ENCODE data around the gene ZBED1. TPM values are rescaled to one million over a fixed set of nuclear protein-coding genes. Genes with fewer than 3 reads are reported as not detected.

ZBED1 gene
- polyA plus RNA-seq, 1 donor (not counting 4 experiments of a cell fraction or from before 2014, with no cell fraction given) = 9.0 TPM

GRCh38 chrX:2502668-2503519 lies 2.1 kb upstream of the ZBED1 start:
- no peak overlapping the region for H3K4me3 ChIP-seq (ENCODE audit: control insufficient read depth in 2 of 3, extremely low read depth in 1 of 3, insufficient read depth in 2 of 3, low read depth in 1 of 3, low read length in 3 of 3)
- H3K4me1 ChIP-seq (ENCODE audit: control insufficient read depth, extremely low read depth, insufficient read depth, low read length) = peaks cover 24% of the 10 kb centered on the region
- TF ChIP-seq EZH2 (IDR thresholded peaks at IDR 0.05; ENCODE audit: low read length) = no peak
- TF ChIP-seq, protein P1, sequence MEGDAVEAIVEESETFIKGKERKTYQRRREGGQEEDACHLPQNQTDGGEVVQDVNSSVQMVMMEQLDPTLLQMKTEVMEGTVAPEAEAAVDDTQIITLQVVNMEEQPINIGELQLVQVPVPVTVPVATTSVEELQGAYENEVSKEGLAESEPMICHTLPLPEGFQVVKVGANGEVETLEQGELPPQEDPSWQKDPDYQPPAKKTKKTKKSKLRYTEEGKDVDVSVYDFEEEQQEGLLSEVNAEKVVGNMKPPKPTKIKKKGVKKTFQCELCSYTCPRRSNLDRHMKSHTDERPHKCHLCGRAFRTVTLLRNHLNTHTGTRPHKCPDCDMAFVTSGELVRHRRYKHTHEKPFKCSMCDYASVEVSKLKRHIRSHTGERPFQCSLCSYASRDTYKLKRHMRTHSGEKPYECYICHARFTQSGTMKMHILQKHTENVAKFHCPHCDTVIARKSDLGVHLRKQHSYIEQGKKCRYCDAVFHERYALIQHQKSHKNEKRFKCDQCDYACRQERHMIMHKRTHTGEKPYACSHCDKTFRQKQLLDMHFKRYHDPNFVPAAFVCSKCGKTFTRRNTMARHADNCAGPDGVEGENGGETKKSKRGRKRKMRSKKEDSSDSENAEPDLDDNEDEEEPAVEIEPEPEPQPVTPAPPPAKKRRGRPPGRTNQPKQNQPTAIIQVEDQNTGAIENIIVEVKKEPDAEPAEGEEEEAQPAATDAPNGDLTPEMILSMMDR (optimal IDR thresholded peaks at IDR 0.05 in 1 of 3, IDR thresholded peaks at IDR 0.05 in 1 of 3, conservative IDR thresholded peaks at IDR 0.05 in 1 of 3; ENCODE audit: extremely low read depth in 1 of 3, insufficient read depth in 2 of 3, low read length in 3 of 3) = no peak
- H3K79me2 ChIP-seq (ENCODE audit: control insufficient read depth, insufficient read depth, low read length) = peaks cover 23% of the 10 kb centered on the region
- peak overlapping the region; percentile 75 for H2AFZ ChIP-seq (ENCODE audit: control insufficient read depth, low read length)
- H3K4me2 ChIP-seq (ENCODE audit: control insufficient read depth, extremely low read depth, insufficient read depth, low read depth, low read length) = peak overlapping the region; percentile 56
- H4K20me1 ChIP-seq (ENCODE audit: control insufficient read depth, extremely low read depth, insufficient read depth, low read length) = no peaks in the 10 kb centered on the region
- H3K27ac ChIP-seq (ENCODE audit: control insufficient read depth, insufficient read depth, low read length) = no peak overlapping the region
- H3K36me3 ChIP-seq (ENCODE audit: control insufficient read depth in 2 of 2, extremely low read depth in 1 of 2, insufficient read depth in 2 of 2, low read length in 2 of 2) = no peaks in the 10 kb centered on the region
- dilution Hi-C loops (cut with MboI; ENCODE audit: extremely low pct_ligation_motif_present, low sequenced_read_pairs) = no loop called here
- H3K9ac ChIP-seq (ENCODE audit: control insufficient read depth, extremely low read depth, insufficient read depth, low read length) = peak overlapping the region; percentile 9
- no peaks in the 10 kb centered on the region for H3K9me1 ChIP-seq (ENCODE audit: control insufficient read depth, extremely low read depth, insufficient read depth, low read length)
- H3K9me3 ChIP-seq (ENCODE audit: control insufficient read depth, low read depth, low read length) = no peaks in the 10 kb centered on the region
- no peaks in the 10 kb centered on the region for H3K27me3 ChIP-seq (ENCODE audit: control insufficient read depth, extremely low read depth, insufficient read depth, low read length)
- FAIRE-seq (no peak), DNase-seq (ENCODE audit: low read depth, low spot score) (no peak)

DNA sequence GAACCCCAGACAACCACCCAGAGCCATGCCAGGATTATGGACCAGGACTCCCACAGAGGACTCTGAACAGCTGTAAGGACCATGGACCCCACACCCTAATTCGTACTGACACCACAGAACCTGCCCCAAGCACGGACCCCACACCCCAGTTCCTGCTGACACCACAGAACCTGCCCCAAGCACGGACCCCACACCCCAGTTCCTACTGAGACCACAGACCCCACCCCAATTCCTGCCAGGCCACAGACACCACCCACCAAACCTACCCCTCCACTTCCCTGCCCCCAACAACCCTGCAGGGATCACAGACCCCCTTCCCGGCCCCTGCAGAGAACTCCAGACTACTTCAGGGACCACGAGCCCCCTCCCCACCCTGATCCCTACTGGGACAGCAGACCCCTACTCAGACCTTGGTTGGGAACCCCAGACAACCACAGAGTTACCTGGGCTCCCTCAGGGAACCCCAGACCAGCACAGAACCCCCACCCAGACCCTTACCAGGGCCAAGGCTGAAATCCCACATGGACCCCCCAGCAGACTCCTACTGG lies 1.4 kb upstream of the ZBED1 start:
- peaks cover 25% of the 10 kb centered on the region for H3K4me1 ChIP-seq (ENCODE audit: control insufficient read depth, extremely low read depth, insufficient read depth, low read length)
- dilution Hi-C loops (cut with MboI; ENCODE audit: extremely low pct_ligation_motif_present, low sequenced_read_pairs) = no loop called here
- DNase-seq (ENCODE audit: low read depth, low spot score) (no peak), FAIRE-seq (no peak)
- no peak overlapping the region for H3K4me3 ChIP-seq (ENCODE audit: control insufficient read depth in 2 of 3, extremely low read depth in 1 of 3, insufficient read depth in 2 of 3, low read depth in 1 of 3, low read length in 3 of 3)
- no peaks in the 10 kb centered on the region for H3K9me1 ChIP-seq (ENCODE audit: control insufficient read depth, extremely low read depth, insufficient read depth, low read length)
- peak overlapping the region; percentile 56 for H3K4me2 ChIP-seq (ENCODE audit: control insufficient read depth, extremely low read depth, insufficient read depth, low read depth, low read length)
- no peaks in the 10 kb centered on the region for H3K27me3 ChIP-seq (ENCODE audit: control insufficient read depth, extremely low read depth, insufficient read depth, low read length)
- no peak for TF ChIP-seq EZH2 (IDR thresholded peaks at IDR 0.05; ENCODE audit: low read length)
- TF ChIP-seq, protein P1 (optimal IDR thresholded peaks at IDR 0.05 in 1 of 3, IDR thresholded peaks at IDR 0.05 in 1 of 3, conservative IDR thresholded peaks at IDR 0.05 in 1 of 3; ENCODE audit: extremely low read depth in 1 of 3, insufficient read depth in 2 of 3, low read length in 3 of 3) = no peak
- no peaks in the 10 kb centered on the region for H3K36me3 ChIP-seq (ENCODE audit: control insufficient read depth in 2 of 2, extremely low read depth in 1 of 2, insufficient read depth in 2 of 2, low read length in 2 of 2)
- no peak overlapping the region for H3K27ac ChIP-seq (ENCODE audit: control insufficient read depth, insufficient read depth, low read length)
- H3K79me2 ChIP-seq (ENCODE audit: control insufficient read depth, insufficient read depth, low read length) = peaks cover 30% of the 10 kb centered on the region
- H4K20me1 ChIP-seq (ENCODE audit: control insufficient read depth, extremely low read depth, insufficient read depth, low read length) = no peaks in the 10 kb centered on the region
- no peak overlapping the region for H2AFZ ChIP-seq (ENCODE audit: control insufficient read depth, low read length)
- no peak overlapping the region for H3K9ac ChIP-seq (ENCODE audit: control insufficient read depth, extremely low read depth, insufficient read depth, low read length)
- no peaks in the 10 kb centered on the region for H3K9me3 ChIP-seq (ENCODE audit: control insufficient read depth, low read depth, low read length)

All from keratinocyte (primary cell).